Cardiac fibroblast (primary cell): Measurements from ENCODE around the gene C2CD3.
"Not testable (repeated sequence)": the region's sequence is repeated elsewhere in the genome, so short reads cannot be mapped to it uniquely, and the experiment has no call there.

Source experiments
- DNase-seq, 2 donors: peaks; one replicate each; pipeline versions ENCODE4 v3.0.0 to v3.0.0-alpha.2; 2010; ENCODE audit warnings: low read depth in 2 of 2
- H3K4me3 ChIP-seq, 2 donors: replicated peaks in 1 of 2; 1 replicate in 1 of 2; 2 replicates in 1 of 2; pipeline ENCODE4 v1.5.1; 2011; ENCODE audit warnings: low read depth in 2 of 2, low read length in 2 of 2, mild to moderate bottlenecking in 2 of 2, moderate library complexity in 1 of 2
- CTCF ChIP-seq: IDR thresholded peaks from one replicate; pipeline ENCODE4 v1.5.1; 2011; ENCODE audit warnings: low read depth, mild to moderate bottlenecking, low read length, inconsistent platforms

C2CD3 gene

GRCh38 chr11:74072286-74072685, 98.5 kb downstream of the C2CD3 start:
- no peak for TF ChIP-seq CTCF
- H3K4me3 ChIP-seq = no peak overlapping the region
- DNase-seq = no peak

- no peak for DNase-seq
- no peak for TF ChIP-seq CTCF
- H3K4me3 ChIP-seq = no peak overlapping the region
Observed at GRCh38 chr11:74070723-74071492, 99.9 kb downstream of the C2CD3 start.

- TF ChIP-seq CTCF = no peak
- no peak overlapping the region for H3K4me3 ChIP-seq
- no peak for DNase-seq
Observed at GRCh38 chr11:74069146-74070046, 101.4 kb downstream of the C2CD3 start.

- not testable (repeated sequence) for H3K4me3 ChIP-seq
- peak in 1 of 2 donors; percentile 42 for DNase-seq
Observed at GRCh38 chr11:74066663-74067062, 104.1 kb downstream of the C2CD3 start.

- H3K4me3 ChIP-seq, DNase-seq: not testable (repeated sequence)
Observed at GRCh38 chr11:74065534-74065933, 105.3 kb downstream of the C2CD3 start.

- H3K4me3 ChIP-seq, DNase-seq: not testable (repeated sequence)
Observed at GRCh38 chr11:74063628-74064027, 107.2 kb downstream of the C2CD3 start.

GRCh38 chr11:74061599-74061998, 109.2 kb downstream of the C2CD3 start:
- not testable (repeated sequence) for DNase-seq, H3K4me3 ChIP-seq

GRCh38 chr11:74057249-74058151, 113.3 kb downstream of the C2CD3 start:
- peak; percentile 47 to 62 for DNase-seq
- no peak overlapping the region for H3K4me3 ChIP-seq
- no peak for TF ChIP-seq CTCF
